ENCODE results near the gene GSTM4.

- no peak for TF ChIP-seq CTCF (IDR thresholded peaks at IDR 0.05)
- no peak for TF ChIP-seq POLR2A (IDR thresholded peaks at IDR 0.05)
Observed at GRCh38 chr1:109637446-109637845, 18.5 kb upstream of the GSTM4 start.

Data from body of pancreas (tissue), 4 donors.